HG03460 (cell line): ENCODE measurements around the gene TRAPPC2L.

ENCODE experiments used
- ATAC-seq: cut with Tn5 transposase; IDR thresholded peaks from one replicate; pipeline ENCODE4 v1.9.1; 2021; ENCODE audit not compliant: unreplicated experiment

TRAPPC2L gene

GRCh38 chr16:88875703-88876234, 18.8 kb downstream of the TRAPPC2L start:
- no peak for ATAC-seq

GRCh38 chr16:88876942-88877526, 20.1 kb downstream of the TRAPPC2L start:
- no peak for ATAC-seq

GRCh38 chr16:88877564-88878289, 20.8 kb downstream of the TRAPPC2L start:
- no peak for ATAC-seq

- no peak for ATAC-seq
Measured at GRCh38 chr16:88878356-88878755, 21.4 kb downstream of the TRAPPC2L start.

DNA sequence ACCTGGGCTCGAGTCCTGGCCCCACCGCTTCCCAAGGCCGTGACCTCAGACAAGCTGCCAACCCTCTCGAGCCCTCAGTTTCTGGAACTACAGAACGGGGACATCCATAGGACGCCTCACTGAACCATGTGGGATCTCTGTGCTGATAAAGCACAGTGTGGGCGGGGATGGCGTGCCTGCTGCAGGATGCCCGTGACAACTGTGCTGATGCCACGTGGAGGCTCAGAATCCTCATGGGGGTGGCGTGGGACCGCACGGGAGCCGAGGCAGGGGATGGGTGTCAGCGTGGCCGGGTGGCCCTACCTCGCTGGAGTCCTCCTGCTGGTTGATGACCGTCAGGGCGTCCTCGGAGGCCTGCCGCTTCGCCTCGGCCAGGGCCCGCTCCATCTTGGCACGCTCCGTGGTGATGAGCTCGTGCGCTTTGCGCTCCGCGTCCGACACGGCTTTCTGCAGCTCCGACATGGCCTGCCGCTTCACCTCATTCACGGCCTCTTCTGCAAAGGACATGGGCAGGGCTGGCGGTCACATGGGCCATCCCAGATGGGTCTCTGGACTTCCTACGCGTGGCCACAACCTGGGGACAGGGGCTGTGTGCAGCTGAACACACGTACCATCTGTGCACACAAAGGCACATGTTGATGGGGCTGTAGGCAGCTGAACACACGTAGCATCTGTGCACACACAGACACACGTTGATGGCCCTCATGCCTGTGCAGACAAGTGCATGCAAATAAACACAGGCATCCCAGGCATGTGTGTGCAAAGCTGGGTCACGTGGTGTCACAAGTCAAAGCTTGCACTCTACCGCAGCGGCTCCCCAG, 22.2 kb downstream of the TRAPPC2L start:
- no peak for ATAC-seq

DNA sequence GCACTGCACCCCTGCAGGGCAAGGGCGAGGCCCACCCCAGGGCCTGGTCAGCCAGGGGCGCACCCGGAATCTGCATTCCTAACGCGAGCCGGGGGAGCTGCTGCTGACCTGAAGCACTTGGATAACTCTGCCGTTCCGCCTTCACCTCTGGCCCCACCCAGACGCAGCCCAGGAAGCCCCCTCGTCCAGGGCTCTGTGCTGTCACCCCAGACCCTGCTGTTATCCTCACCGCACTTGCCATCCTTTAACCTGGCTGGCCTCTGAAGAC, 22.8 kb downstream of the TRAPPC2L start:
- no peak for ATAC-seq

GRCh38 chr16:88880226-88881006, 23.5 kb downstream of the TRAPPC2L start:
- ATAC-seq, result no peak

DNA sequence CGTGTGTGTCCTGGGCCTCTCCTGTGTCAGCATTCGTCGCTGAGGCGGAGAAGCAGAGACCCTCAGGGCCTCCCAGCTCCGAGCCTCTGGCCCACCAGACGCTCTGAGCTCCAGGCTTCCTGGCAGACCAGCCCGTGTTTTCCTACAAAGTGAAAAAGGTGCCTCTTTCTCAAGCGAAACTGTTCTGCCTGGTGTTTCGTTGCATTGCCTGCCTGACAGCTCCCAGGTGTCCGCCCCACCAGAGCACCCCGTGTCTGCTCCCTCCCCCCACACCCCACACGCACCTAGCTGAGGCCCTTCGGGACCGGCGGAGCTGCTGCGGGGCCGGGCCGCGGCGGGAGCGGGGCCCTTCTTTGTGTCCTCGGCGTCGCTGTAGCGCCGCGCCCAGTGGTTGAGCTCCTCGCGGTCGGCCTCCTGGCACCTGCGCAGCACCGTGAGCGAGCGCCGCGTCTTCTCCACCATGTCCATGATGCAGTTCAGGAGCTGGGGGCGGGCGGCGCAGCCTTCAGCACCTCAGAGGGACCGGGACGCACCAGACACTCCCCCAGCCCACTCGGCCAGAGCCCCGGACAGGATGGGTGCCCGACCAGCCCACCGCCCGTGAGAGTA, 24.2 kb downstream of the TRAPPC2L start:
- no peak for ATAC-seq

DNA sequence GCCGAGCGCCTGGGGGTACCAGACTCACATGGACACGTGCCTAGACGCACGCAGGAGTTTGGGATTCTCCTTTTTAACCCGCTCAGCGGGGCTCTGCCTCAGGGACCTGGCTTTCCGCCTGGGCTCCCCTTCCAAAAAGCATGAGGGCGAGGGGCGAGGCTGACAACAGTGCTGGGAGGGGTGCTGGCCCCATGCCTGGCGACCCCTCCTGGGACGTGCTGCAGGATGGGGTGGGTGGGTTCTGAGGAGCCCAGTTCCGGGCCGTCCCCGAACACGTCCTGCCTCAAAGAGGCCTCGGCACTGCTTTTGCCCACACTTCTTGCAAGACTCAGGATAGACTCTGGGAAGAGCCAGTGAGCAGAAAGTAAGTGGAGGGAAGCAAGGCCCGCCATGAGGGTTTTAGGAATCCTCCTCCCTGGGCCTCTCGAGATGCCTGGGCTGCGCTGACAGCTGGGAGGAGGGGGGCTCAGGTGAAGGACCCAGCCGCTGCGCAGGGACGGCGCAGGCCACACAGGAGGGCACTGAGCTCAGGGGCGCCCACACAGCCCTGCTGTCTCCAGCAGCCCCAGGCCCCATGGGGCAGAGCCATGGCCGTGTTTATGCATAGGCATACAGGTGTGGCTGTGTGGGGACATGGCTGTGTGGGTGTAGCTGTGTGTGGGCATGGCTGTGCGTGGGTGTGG, 24.9 kb downstream of the TRAPPC2L start:
- ATAC-seq, result no peak

DNA sequence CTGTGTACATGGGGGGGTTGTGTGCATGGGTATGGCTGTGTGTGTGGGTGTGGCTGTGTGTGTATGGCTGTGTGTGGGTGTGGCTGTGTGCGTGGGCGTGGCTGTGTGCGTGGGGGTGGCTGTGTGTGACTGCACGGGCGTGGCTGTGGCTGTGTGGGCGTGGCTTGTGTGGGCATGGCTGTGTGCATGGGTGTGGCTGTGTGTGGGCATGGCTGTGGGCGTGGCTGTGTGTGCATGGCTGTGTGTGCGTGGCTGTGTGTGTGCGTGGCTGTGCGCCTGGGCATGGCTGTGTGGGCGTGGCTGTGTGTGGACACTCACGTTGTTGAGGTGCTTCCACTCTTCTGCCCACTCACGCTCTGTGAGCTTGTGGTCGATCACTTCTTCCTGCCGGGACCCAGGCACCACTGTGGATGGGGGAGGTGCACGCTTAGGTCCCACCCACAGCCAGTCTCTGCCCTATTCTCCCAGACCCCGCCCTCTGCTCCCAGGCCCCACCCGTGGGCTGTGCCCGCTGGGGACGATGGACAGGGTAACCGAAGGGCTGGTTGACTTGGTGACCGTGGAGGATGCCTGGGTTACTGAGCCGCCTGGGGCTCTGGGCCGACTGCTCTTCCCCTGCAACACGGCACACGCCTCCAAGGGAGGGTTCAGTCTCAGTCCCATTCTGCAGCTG, 25.6 kb downstream of the TRAPPC2L start:
- ATAC-seq, result no peak

GRCh38 chr16:88883117-88883895, 26.4 kb downstream of the TRAPPC2L start:
- ATAC-seq, result no peak

GRCh38 chr16:88883946-88884345, 27.0 kb downstream of the TRAPPC2L start:
- ATAC-seq, result no peak

- ATAC-seq, result no peak
Measured at GRCh38 chr16:88884569-88885271, 27.8 kb downstream of the TRAPPC2L start.

DNA sequence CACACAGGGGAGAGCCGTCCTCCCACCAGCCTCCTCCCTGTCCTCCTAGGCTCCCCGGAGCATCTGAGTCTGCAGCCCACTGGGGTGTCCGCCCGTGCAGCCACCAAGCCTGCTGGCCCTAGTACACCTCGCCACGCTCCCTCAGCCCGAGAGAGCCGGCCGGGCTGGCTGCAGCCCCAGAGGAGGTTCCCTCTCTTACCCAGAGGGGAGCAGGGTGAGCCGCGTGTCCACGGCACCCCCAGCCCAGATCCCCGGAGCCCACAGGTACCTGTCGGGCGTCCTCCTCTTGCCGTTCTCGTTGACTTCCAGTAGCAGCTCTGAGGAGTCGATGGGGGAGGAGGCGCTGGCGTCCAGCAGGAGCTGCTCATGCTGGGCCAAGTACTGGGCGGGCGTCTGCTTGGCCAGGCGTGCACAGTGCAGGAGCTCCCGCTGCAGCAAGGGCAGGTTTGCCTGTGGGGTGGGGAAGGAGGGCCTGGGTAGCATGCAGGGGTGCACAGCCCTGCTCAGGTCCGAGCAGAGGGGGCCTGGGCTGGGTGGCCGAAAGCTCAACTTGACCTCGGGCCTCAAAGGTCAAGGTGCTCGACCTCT, 28.9 kb downstream of the TRAPPC2L start:
- ATAC-seq, result no peak

GRCh38 chr16:88886420-88886844, 29.5 kb downstream of the TRAPPC2L start:
- ATAC-seq, result no peak

GRCh38 chr16:88886845-88887521, 30.1 kb downstream of the TRAPPC2L start:
- no peak for ATAC-seq

DNA sequence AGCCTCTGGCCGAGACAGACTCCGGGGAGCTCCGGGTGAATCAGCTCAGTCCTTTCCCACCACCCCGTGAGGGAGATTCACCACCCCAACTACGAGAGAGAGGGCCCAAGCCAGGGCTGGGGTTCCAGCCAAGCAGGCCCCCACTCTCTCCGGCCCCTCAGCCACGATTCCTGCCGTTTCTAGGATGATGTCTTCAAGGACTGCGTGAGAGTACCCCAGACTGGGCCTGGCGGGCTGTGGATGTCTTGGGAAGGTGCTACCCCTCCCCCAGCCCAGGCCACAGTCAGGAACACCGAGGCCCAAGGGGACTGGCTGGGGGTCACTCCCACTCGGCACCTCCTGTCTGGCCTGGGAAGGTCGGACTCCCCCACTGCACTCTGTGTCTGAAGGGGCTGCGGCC, 31.1 kb downstream of the TRAPPC2L start:
- ATAC-seq, result no peak
